Activated CD4-positive, alpha-beta memory T cell treated with anti-CD3 and anti-CD28 coated beads, Interleukin-2, amount 10 ng/mL, durations not matched to agents 7 days and 5 days (primary cell): Measurements from ENCODE around the gene FRYL. TPM values are rescaled to one million over a fixed set of nuclear protein-coding genes. Genes with fewer than 3 reads are reported as not detected.

Experiments used
- CTCF ChIA-PET: fragments of 350-600 bp; sonication (Branson Sonifier 250); formaldehyde crosslinking; loops from one replicate; lab custom pipeline; 2021; ENCODE audit warnings: antibody characterized with exemption, inconsistent platforms; lab: Charles Lee
- POLR2A ChIA-PET: fragments of 350-600 bp; sonication (Branson Sonifier 250); formaldehyde crosslinking; loops from one replicate; lab custom pipeline; 2021; ENCODE audit warnings: antibody characterized with exemption; lab: Charles Lee
- DNase-seq: peaks from one replicate; pipeline ENCODE4 v3.0.0-alpha.2; 2020
- H3K27ac Mint-ChIP-seq: one replicate; pipeline ENCODE4 v1.8.0; 2021; ENCODE audit warnings: mild to moderate bottlenecking, mixed read lengths
- H3K27me3 Mint-ChIP-seq: one replicate; pipeline ENCODE4 v1.8.0; 2021; ENCODE audit warnings: mixed read lengths
- H3K36me3 Mint-ChIP-seq: one replicate; pipeline ENCODE4 v1.8.0; 2021; ENCODE audit warnings: low read depth, mixed read lengths
- H3K4me1 Mint-ChIP-seq: one replicate; pipeline ENCODE4 v1.8.0; 2021; ENCODE audit warnings: mixed read lengths
- H3K4me3 Mint-ChIP-seq: one replicate; pipeline ENCODE4 v1.8.0; 2021; ENCODE audit warnings: mild to moderate bottlenecking, mixed read lengths
- H3K9me3 Mint-ChIP-seq: one replicate; pipeline ENCODE4 v1.8.0; 2021; ENCODE audit warnings: mixed read lengths
- total RNA-seq, 2 experiments: library from RNA; stranded (reverse); gene quantifications; one replicate each; pipeline ENCODE4 v1.2.3, GENCODE V29; 2021

FRYL gene
- total RNA-seq, 2 experiments from 2014 or later = 82.4 to 82.7 TPM

DNA sequence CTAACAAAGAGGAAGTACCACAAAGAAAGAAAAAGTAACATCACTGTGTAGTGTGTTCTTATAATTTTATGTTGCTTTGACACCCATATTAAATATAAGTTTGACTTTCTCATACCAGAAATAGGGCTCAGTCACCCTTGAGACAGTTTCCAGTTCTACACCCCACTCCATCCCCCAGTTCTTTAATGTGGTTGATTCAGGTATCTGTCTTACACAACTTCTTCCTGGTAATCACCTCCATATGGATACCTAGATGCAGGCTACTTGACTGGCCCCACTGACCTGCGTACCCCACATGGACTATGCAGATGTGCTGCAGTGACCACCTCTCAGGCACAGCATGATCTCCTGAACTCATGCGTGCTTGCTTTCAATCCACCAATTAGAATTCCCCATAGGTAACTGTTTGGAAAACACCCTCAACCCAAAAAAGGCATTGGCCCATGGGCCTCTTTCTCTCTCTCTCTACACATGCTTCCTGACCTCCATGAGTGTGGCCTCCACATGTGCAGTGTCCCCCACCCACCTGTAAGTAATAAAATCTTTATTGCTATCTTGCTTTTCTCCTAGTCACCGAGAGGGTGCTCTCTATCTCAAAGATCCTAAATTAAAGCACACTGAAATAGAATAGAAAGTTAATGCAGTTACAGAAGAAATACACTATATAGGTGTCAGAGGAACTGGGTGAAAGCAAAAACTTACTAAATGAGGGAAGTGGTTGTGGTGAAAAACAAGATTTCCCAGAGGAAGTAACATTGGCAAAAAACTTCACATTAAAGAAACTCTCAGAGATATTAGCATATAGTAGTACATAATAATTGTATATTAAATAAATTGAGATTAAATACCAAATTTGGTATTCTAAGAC lies 191.6 kb downstream of the FRYL start:
- no peak overlapping the region for H3K4me3 Mint-ChIP-seq
- H3K36me3 Mint-ChIP-seq = peaks cover 47% of the 10 kb centered on the region
- CTCF ChIA-PET = no interaction called here
- POLR2A ChIA-PET = no interaction called here
- peaks cover 12% of the 10 kb centered on the region for H3K4me1 Mint-ChIP-seq
- H3K27ac Mint-ChIP-seq = peak overlapping the region; percentile 2
- H3K27me3 Mint-ChIP-seq = no peaks in the 10 kb centered on the region
- no peak for DNase-seq
- H3K9me3 Mint-ChIP-seq = no peaks in the 10 kb centered on the region

DNA sequence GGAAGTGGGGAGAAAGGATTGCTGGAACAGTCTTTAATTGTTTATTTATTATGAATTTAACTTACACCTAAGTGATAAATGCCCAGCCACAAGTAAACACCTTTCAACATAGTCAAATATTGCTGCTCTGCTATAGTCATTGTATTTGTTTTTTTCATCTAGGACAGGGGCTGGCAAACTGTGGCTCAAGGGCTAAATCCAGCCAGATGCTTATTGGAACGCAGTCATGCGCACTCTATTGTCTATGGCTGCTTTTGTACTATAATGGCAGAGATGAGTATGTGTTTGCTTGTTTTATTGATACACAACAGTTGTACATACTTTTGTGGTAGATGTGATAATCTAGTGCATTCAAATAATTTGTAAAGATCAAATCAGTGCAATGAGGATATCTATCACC lies 194.7 kb downstream of the FRYL start:
- no peaks in the 10 kb centered on the region for H3K27me3 Mint-ChIP-seq
- DNase-seq = no peak
- H3K4me3 Mint-ChIP-seq = no peak overlapping the region
- no peak overlapping the region for H3K27ac Mint-ChIP-seq
- POLR2A ChIA-PET = no interaction called here
- peaks cover 12% of the 10 kb centered on the region for H3K4me1 Mint-ChIP-seq
- CTCF ChIA-PET = interaction anchor here (0.9 kb wide), 1 partner anchor 28 kb away, joined by 3 read pairs; no protein-coding TSS in a partner anchor
- peaks cover 49% of the 10 kb centered on the region for H3K36me3 Mint-ChIP-seq
- no peaks in the 10 kb centered on the region for H3K9me3 Mint-ChIP-seq

DNA sequence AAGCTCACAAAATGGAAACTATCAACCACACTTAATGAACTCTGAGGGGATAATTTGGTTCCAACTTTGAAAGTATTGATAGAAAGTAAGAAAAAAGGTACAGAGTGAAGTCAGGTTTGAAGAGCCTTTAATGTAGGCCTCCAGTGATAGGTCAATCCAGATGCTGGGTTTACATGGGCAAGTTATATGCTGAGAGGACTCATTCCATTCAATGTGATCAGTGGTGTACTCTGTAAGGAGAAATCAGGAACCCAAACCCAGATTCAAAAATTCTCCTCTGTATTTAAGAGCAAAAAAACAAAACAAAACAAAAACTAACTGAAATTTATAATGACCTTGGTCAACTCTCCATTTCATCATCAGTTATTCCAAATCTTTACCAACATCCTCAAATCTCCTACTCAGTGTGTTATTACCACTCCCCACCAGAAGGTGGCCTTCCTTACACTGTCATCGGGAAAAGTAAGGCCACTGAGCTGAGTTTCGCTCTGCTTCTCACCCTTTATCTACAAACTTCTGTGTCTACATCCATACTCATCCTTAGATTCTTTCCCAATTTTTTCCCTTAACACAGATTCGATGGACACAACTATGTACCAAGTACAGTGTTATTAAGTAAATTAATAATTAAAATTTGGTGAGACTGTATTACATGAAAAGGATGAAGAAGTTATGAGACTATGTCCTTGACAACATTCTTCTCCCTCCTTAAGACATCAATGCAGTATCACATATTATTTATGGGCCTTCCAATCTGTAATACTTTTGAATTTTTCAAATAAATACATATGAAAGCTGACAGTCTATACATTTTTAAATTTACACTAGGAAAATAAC lies 201.7 kb downstream of the FRYL start:
- peaks cover 39% of the 10 kb centered on the region for H3K36me3 Mint-ChIP-seq
- no peaks in the 10 kb centered on the region for H3K4me1 Mint-ChIP-seq
- CTCF ChIA-PET = interaction anchor here (0.6 to 3.3 kb wide), 26 partner anchors 8 to 386 kb away, joined by 3 to 25 read pairs (median 4); partner anchors contain the start of genes FRYL and OCIAD2

DNA sequence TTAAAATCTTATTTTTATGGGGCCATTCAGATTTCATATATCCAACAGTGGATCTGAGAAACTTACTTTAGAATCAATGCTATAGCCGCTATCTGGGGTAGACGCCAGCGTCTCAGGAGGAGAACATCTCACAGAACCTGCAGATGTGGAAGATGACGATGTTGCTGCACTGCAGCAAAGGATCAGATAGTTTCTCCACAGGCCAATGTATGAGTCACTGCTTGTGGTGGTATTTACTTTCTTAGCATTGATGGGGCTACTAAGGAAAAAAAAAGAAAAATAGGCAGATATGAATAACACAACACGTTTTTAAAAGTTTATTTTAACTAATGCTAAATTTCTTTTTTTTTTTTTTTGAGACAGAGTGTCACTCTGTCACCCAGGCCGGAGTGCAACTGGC lies 204.1 kb downstream of the FRYL start:
- DNase-seq = no peak
- ChIA-PET CTCF (interaction anchor here (0.7 kb wide), 1 partner anchor 814 kb away, joined by 4 read pairs; no protein-coding TSS in a partner anchor), POLR2A (no interaction called here)
- Mint-ChIP-seq H3K36me3 (peaks cover 42% of the 10 kb centered on the region), H3K4me1 (no peaks in the 10 kb centered on the region), H3K27me3 (no peaks in the 10 kb centered on the region), H3K9me3 (no peaks in the 10 kb centered on the region), H3K27ac (no peak overlapping the region), H3K4me3 (no peak overlapping the region)

More for the DNA sequence above, 201.7 kb downstream of the FRYL start:
- Mint-ChIP-seq H3K9me3 (no peaks in the 10 kb centered on the region), H3K27me3 (no peaks in the 10 kb centered on the region), H3K4me3 (no peak overlapping the region), H3K27ac (no peak overlapping the region)
- peak; percentile 41 for DNase-seq
- POLR2A ChIA-PET = interaction anchor here (1.1 to 2.5 kb wide), 2 partner anchors 200 to 202 kb away, joined by 3 to 9 read pairs; no protein-coding TSS in a partner anchor

DNA sequence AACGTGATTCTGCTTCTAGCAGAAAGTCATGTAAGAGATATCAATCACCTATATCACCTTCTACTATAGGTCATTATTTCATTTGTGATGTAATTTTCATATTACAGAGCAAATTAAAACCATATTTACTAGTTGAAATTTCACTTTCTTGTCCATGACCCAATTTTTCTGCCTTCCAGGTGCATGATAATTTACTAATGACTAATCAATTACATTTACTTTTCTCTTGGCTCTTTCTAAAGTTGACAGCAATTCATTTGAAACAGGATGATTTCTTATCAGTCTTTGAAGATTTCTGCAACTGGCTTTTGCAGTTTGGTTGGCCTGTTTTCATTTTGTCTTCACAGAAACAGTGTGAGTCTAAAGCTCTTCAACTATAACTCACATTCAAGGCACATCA lies 208.6 kb downstream of the FRYL start:
- Mint-ChIP-seq H3K27me3 (no peaks in the 10 kb centered on the region), H3K9me3 (no peaks in the 10 kb centered on the region), H3K36me3 (peaks cover 39% of the 10 kb centered on the region), H3K4me3 (no peak overlapping the region), H3K4me1 (no peaks in the 10 kb centered on the region), H3K27ac (no peak overlapping the region)
- CTCF ChIA-PET = no interaction called here
- POLR2A ChIA-PET = no interaction called here
- no peak for DNase-seq

DNA sequence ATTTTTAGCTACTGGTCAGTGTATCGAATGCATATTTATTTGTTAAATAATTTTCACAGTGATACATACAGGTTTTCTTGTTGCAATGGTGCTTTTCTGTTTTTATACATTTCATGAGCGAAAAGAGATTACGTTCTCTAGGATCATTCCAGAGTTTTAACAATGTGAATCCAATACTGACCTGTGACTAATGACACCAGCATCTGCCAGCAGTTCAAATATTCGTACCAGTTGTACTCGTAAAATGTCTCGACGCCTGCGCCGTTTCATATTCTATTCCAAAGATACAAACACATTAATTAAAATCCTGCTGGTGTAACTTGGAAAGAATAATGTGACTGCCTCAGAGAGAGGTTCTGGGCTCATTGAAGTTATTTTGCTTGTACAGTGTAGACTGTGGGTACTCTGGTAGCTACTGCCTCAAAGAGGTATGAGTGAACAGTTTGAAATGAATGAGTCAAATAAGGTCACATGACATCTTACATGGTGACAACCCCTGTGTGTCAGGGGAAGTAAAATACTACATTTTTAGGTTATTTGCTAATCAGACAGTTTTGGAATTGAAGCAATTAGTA lies 209.3 kb downstream of the FRYL start:
- CTCF ChIA-PET = interaction anchor here (1.1 kb wide), 1 partner anchor 8 kb away, joined by 5 read pairs; no protein-coding TSS in a partner anchor
- Mint-ChIP-seq H3K9me3 (no peaks in the 10 kb centered on the region), H3K4me3 (no peak overlapping the region), H3K27me3 (no peaks in the 10 kb centered on the region), H3K36me3 (peaks cover 43% of the 10 kb centered on the region), H3K27ac (no peak overlapping the region), H3K4me1 (no peaks in the 10 kb centered on the region)
- no peak for DNase-seq
- POLR2A ChIA-PET = no interaction called here

DNA sequence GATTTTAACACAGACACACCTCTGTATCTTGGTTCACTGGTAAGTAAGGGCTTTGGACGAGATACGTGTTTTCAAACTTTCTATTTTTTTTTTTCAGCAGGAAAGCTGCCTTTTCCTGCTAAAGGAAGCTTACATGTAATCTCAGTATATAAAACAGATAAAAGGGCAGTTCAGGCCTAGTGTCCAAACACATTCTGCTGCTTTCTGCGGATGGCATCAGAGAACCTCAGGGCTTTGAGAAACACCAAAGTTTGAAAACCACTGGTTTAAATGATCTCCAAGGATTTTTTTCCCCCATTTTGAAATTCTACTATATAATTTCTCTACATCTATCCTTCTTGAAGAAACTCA lies 214.1 kb downstream of the FRYL start:
- peaks cover 35% of the 10 kb centered on the region for H3K36me3 Mint-ChIP-seq

DNA sequence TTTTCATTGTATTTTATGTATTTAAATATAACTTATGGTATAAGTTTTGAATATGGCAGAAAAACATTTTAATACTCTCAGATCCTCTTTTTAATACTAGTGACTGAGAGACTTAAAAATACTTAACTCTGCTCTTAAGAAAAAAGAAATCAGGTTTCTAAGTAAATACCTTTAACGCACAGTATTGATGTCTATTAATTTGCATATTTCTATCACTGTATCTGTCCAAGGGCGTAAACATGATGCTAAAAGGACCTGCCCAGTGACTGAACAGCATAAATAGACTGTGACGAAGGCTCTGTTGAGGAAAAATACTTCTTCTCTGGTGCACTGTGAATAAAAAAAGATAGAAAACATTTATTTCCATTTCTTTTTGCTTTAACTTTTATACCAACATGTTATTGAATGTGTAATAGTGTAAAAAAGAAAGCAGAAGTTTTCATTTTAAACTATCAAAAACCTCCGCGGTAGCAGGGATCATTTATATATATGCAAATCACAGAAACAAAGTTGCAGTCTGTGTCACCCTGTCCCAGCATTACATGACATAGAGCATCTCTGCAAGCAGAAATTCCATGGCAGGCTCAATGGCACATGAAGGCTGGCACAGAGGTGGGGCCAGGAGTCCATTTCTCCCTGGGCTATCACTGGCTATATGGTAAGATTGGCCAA lies 214.6 kb downstream of the FRYL start:
- no peak overlapping the region for H3K27ac Mint-ChIP-seq
- ChIA-PET POLR2A (no interaction called here), CTCF (interaction anchor here (0.8 kb wide), 1 partner anchor 8 kb away, joined by 3 read pairs; no protein-coding TSS in a partner anchor)
- H3K36me3 Mint-ChIP-seq = peaks cover 35% of the 10 kb centered on the region
- H3K4me3 Mint-ChIP-seq = no peak overlapping the region
- no peak for DNase-seq
- no peaks in the 10 kb centered on the region for H3K9me3 Mint-ChIP-seq
- H3K4me1 Mint-ChIP-seq = no peaks in the 10 kb centered on the region
- H3K27me3 Mint-ChIP-seq = no peaks in the 10 kb centered on the region

More for the DNA sequence above, 214.1 kb downstream of the FRYL start:
- H3K4me1 Mint-ChIP-seq = no peaks in the 10 kb centered on the region
- H3K27ac Mint-ChIP-seq = no peak overlapping the region
- ChIA-PET CTCF (interaction anchor here (0.8 kb wide), 1 partner anchor 9 kb away, joined by 3 read pairs; no protein-coding TSS in a partner anchor), POLR2A (no interaction called here)
- no peaks in the 10 kb centered on the region for H3K9me3 Mint-ChIP-seq
- no peaks in the 10 kb centered on the region for H3K27me3 Mint-ChIP-seq
- no peak for DNase-seq
- H3K4me3 Mint-ChIP-seq = no peak overlapping the region

DNA sequence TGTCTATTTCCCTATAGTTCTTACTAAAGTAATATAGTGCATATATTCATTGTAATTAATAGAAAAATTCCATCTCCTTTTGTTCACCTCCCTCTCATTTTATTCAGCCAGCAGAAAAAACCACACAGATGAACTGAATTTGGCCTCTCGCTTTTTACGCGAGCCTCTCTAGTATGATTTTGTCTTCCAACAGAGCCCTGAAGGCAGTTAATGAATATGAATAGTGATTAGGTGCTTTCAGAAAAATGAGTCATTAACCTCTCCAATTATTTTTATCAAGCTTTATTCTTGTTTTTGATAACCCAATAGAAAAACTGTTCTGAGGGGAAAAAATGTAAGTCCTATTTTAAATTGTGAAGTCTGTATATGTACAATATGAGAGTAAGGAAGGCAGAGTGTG lies 215.9 kb downstream of the FRYL start:
- POLR2A ChIA-PET = no interaction called here
- peaks cover 40% of the 10 kb centered on the region for H3K36me3 Mint-ChIP-seq
- CTCF ChIA-PET = no interaction called here
- DNase-seq = no peak
- no peaks in the 10 kb centered on the region for H3K27me3 Mint-ChIP-seq
- H3K4me1 Mint-ChIP-seq = peaks cover under 1% of the 10 kb centered on the region
- H3K9me3 Mint-ChIP-seq = no peaks in the 10 kb centered on the region
- H3K4me3 Mint-ChIP-seq = no peak overlapping the region
- H3K27ac Mint-ChIP-seq = no peak overlapping the region

DNA sequence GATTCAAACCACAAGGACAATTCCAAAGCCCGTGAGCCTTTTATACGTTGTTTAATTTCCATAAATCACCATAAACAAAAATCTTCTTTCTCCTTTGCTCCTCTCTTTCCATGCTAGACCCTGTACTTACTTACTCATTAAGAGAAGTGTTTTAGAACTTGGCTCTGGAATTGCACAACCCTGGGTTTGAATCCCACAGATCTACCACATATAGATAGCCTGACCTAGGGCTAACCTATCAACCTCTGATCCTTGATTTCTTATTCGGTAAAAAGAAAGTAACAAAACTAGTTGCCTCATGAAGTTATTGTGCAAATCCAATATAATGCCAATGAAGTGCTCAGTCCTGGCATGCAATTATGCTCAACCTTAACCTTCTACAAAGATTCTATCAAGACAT lies 221.3 kb downstream of the FRYL start:
- no peak for DNase-seq
- Mint-ChIP-seq H3K27ac (no peak overlapping the region), H3K4me3 (no peak overlapping the region), H3K4me1 (peaks cover 4% of the 10 kb centered on the region), H3K36me3 (peaks cover 71% of the 10 kb centered on the region), H3K27me3 (no peaks in the 10 kb centered on the region), H3K9me3 (peaks cover 3% of the 10 kb centered on the region)
- ChIA-PET POLR2A (no interaction called here), CTCF (interaction anchor here (1.7 kb wide), 1 partner anchor 14 kb away, joined by 3 read pairs; no protein-coding TSS in a partner anchor)

DNA sequence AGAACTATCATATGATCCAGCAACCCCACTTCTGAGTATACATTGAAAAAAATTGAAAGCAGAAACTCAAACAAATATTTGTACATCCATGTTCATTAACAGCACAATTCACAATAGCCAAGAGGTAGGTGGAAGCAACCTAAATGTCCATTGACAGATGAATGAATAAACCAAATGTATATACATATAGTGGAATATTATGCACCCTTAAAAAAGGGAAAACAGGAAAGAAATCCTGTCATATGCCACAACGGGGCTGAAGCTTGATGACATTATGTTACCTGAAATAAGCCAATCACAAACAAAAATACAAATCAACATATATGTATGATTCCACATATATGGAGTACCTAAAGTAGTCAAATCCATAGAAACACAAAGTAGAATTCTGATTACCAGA lies 222.1 kb downstream of the FRYL start:
- Mint-ChIP-seq H3K4me3 (no peak overlapping the region), H3K4me1 (peaks cover 4% of the 10 kb centered on the region), H3K27me3 (no peaks in the 10 kb centered on the region), H3K36me3 (peaks cover 68% of the 10 kb centered on the region), H3K9me3 (peaks cover 3% of the 10 kb centered on the region), H3K27ac (no peak overlapping the region)
- no peak for DNase-seq
- POLR2A ChIA-PET = interaction anchor here (0.9 kb wide), 1 partner anchor 96 kb away, joined by 4 read pairs; no protein-coding TSS in a partner anchor
- CTCF ChIA-PET = interaction anchor here (1.1 to 1.7 kb wide), 4 partner anchors 8 to 28 kb away, joined by 3 to 5 read pairs (median 3); no protein-coding TSS in a partner anchor

DNA sequence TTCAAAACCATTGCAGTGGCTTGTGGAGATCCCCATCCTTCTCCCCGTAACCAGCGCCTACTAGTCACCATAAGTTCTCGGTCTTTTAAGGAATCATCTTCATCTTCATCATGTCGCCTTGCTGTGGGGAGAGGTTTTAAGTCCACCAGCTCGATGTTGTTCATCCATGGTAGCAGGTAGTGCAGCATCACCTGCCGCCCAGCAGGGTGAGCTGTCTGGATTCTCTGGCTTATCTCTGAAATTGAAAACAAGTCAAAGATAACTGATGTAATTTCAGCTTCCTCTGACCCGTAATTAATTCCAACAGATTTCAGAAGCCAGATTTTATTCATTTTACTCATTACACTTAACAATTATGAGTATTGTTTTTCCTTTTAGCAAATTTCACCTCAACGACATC lies 222.6 kb downstream of the FRYL start:
- peaks cover 4% of the 10 kb centered on the region for H3K4me1 Mint-ChIP-seq
- H3K4me3 Mint-ChIP-seq = no peak overlapping the region
- peaks cover 67% of the 10 kb centered on the region for H3K36me3 Mint-ChIP-seq
- H3K27ac Mint-ChIP-seq = no peak overlapping the region
- no peak for DNase-seq
- no peaks in the 10 kb centered on the region for H3K27me3 Mint-ChIP-seq
- ChIA-PET POLR2A (interaction anchor here (0.9 kb wide), 1 partner anchor 96 kb away, joined by 4 read pairs; no protein-coding TSS in a partner anchor), CTCF (interaction anchor here (0.6 to 1.7 kb wide), 6 partner anchors 9 to 28 kb away, joined by 3 to 5 read pairs (median 3); no protein-coding TSS in a partner anchor)
- peaks cover 3% of the 10 kb centered on the region for H3K9me3 Mint-ChIP-seq
